GM06990 (cell line): Measurements from ENCODE around the gene RAN.
"Not testable (repeated sequence)": the region's sequence is repeated elsewhere in the genome, so short reads cannot be mapped to it uniquely, and the experiment has no call there.

ENCODE experiments used
- DNase-seq: peaks from one replicate; pipeline ENCODE4 v3.0.0-alpha.2; 2011; ENCODE audit not compliant: insufficient read length; ENCODE audit errors: extremely low read depth
- H3K27me3 ChIP-seq: replicated peaks from 2 replicates; pipeline ENCODE4 v1.6.0; 2011; ENCODE audit warnings: low read length; ENCODE audit not compliant: control insufficient read depth, insufficient read depth
- H3K36me3 ChIP-seq: 2 replicates; pipeline ENCODE4 v1.5.1; 2011; ENCODE audit warnings: low read length; ENCODE audit not compliant: control insufficient read depth, insufficient read depth
- H3K4me3 ChIP-seq: replicated peaks from 2 replicates; pipeline ENCODE4 v1.5.1; 2011; ENCODE audit warnings: low read depth, mild to moderate bottlenecking, control low read depth, low read length
- CTCF ChIP-seq: IDR thresholded peaks from 2 replicates; pipeline ENCODE4 v1.5.1; 2011; ENCODE audit warnings: low read length, control low read depth, mild to moderate bottlenecking, inconsistent platforms; ENCODE audit not compliant: insufficient read depth, poor library complexity, severe bottlenecking

Gene RAN

GRCh38 chr12:130846369-130846768 is 25.5 kb upstream of the RAN start:
- no peak for TF ChIP-seq CTCF
- Histone ChIP-seq H3K27me3 (no peaks in the 10 kb centered on the region), H3K4me3 (no peak overlapping the region), H3K36me3 (no peaks in the 10 kb centered on the region)
- DNase-seq = no peak

GRCh38 chr12:130847112-130847511 is 24.8 kb upstream of the RAN start:
- no peak for DNase-seq
- H3K36me3 ChIP-seq = no peaks in the 10 kb centered on the region
- H3K4me3 ChIP-seq = no peak overlapping the region
- H3K27me3 ChIP-seq = no peaks in the 10 kb centered on the region
- TF ChIP-seq CTCF = no peak

GRCh38 chr12:130848105-130848504 is 23.8 kb upstream of the RAN start:
- not testable (repeated sequence) for H3K4me3 ChIP-seq, H3K27me3 ChIP-seq, H3K36me3 ChIP-seq, DNase-seq

GRCh38 chr12:130848785-130849305 is 23.0 kb upstream of the RAN start:
- H3K27me3 ChIP-seq = not testable (repeated sequence)

GRCh38 chr12:130849561-130850417 is 22.1 kb upstream of the RAN start:
- no peak for DNase-seq
- Histone ChIP-seq H3K36me3 (no peaks in the 10 kb centered on the region), H3K4me3 (no peak overlapping the region), H3K27me3 (no peaks in the 10 kb centered on the region)
- TF ChIP-seq CTCF = no peak

More at GRCh38 chr12:130848785-130849305, 23.0 kb upstream of the RAN start:
- not testable (repeated sequence) for DNase-seq, H3K4me3 ChIP-seq, H3K36me3 ChIP-seq

GRCh38 chr12:130850418-130851021 is 21.3 kb upstream of the RAN start:
- Histone ChIP-seq H3K4me3 (no peak overlapping the region), H3K36me3 (no peaks in the 10 kb centered on the region), H3K27me3 (no peaks in the 10 kb centered on the region)
- DNase-seq = no peak
- no peak for TF ChIP-seq CTCF
